DND-41 (cell line): Measurements from ENCODE around the gene GREB1.

Source experiments
- CTCF ChIP-seq: IDR thresholded peaks from 2 replicates; pipeline ENCODE4 v1.5.1; 2012; ENCODE audit warnings: borderline replicate concordance, low read length, moderate library complexity, mild to moderate bottlenecking; ENCODE audit not compliant: poor library complexity, severe bottlenecking; ENCODE audit errors: extremely low read depth
- EZH2 ChIP-seq: IDR thresholded peaks from 3 replicates; pipeline ENCODE4 v1.6.1; 2012; ENCODE audit warnings: borderline replicate concordance, low read depth, mild to moderate bottlenecking, moderate library complexity, low read length, inconsistent platforms; ENCODE audit not compliant: severe bottlenecking

DNA sequence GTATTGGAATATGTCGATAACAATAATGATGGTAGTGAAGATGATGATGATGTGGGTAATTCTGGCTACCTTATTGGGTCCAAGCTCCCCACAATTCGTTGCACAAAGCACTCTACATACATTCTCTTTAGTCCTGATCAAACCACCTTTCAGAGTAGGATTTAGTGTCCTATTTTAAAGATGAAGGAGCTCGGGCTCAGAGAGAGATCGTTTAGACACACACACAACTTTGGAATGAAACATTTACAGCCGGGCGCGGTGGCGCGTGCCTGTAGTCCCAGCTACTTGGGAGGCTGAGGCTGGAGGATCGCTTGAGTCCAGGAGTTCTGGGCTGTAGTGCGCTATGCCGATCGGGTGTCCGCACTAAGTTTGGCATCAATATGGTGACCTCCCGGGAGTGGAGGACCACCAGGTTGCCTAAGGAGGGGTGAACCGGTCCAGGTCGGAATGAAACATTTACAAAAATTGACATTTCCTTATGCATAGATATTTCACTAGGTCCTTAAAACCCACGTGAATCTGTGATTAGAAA is 50.7 kb downstream of the GREB1 start:
- no peak for TF ChIP-seq CTCF
- TF ChIP-seq EZH2: no peak
